A549 (cell line): ENCODE measurements around the gene C8G. TPM values are rescaled to one million over a fixed set of nuclear protein-coding genes. Genes with fewer than 3 reads are reported as not detected.

Experiments used
- ATAC-seq, 2 experiments: fragments of 200-7000 bp in 1 of 2; fragments of >200 bp in 1 of 2; cut with Nextera tagmentation in 1 of 2; cut with Tn5 transposase in 1 of 2; 3 replicates each; pipeline versions ENCODE4 v1.8.0 to v1.9.1; 2018 to 2020; ENCODE audit warnings: mild to moderate bottlenecking in 1 of 2, moderate library complexity in 1 of 2
- CTCF ChIA-PET: fragments of 300-600 bp; sonication (Branson Sonifier 250); formaldehyde crosslinking; extraction: SDS; loops from one replicate; lab custom pipeline; 2021; ENCODE audit warnings: antibody characterized with exemption, inconsistent platforms; lab: Yijun Ruan, JAX
- POLR2A ChIA-PET: fragments of 350-600 bp; formaldehyde crosslinking; extraction: SDS; loops from one replicate; lab custom pipeline; 2021; ENCODE audit warnings: antibody characterized with exemption, inconsistent platforms; lab: Yijun Ruan, JAX
- DNase-seq, 2 experiments: peaks; one replicate each; pipeline versions ENCODE4 v3.0.0 to v3.0.0-alpha.2; 2011 to 2016; ENCODE audit warnings: low read depth in 1 of 2, low spot score in 1 of 2
- FAIRE-seq: peaks from 2 replicates; lab custom pipeline; 2011; peaks lifted over from hg19 to GRCh38; lab: Jason Lieb, UNC
- H3K27ac ChIP-seq, 2 experiments: fragments of >200 bp; sonication (Bioruptor Twin); formaldehyde crosslinking; 3 replicates each; pipeline ENCODE4 v1.5.1; 2016 to 2017
- H3K4me1 ChIP-seq: fragments of >200 bp; sonication (Bioruptor Twin); formaldehyde crosslinking; 3 replicates; pipeline ENCODE4 v1.6.1; 2016
- H3K4me2 ChIP-seq: fragments of >200 bp; sonication (Bioruptor Twin); formaldehyde crosslinking; 3 replicates; pipeline ENCODE4 v1.6.1; 2016
- H3K4me3 ChIP-seq: fragments of >200 bp; sonication (Bioruptor Twin); formaldehyde crosslinking; 3 replicates; pipeline ENCODE4 v1.5.1; 2016
- H3K9me3 ChIP-seq: fragments of >200 bp; sonication (Bioruptor Twin); formaldehyde crosslinking; 3 replicates; pipeline ENCODE4 v1.6.1; 2016
- ATOH8 ChIP-seq: fragments of 250-450 bp; sonication (Bioruptor Pico); IDR thresholded peaks from 2 replicates; pipeline ENCODE4 v1.5.0; 2020; ENCODE audit warnings: low read depth, mild to moderate bottlenecking, moderate library complexity
- CBX8 ChIP-seq: fragments of 200-600 bp; sonication (generic); IDR thresholded peaks from 2 replicates; pipeline ENCODE4 v1.6.1; 2016
- CEBPB ChIP-seq, 2 experiments: fragments of >200 bp in 1 of 2; sonication (Bioruptor Twin) in 1 of 2; formaldehyde crosslinking in 1 of 2; IDR thresholded peaks; 2 replicates each; pipeline ENCODE4 v1.6.1; 2012 to 2016
- CHD2 ChIP-seq: fragments of 150-350 bp; IDR thresholded peaks from 2 replicates; pipeline ENCODE4 v1.6.1; 2014; ENCODE audit warnings: low read length; ENCODE audit not compliant: partially characterized antibody
- CTCF ChIP-seq: fragments of >200 bp; sonication (Bioruptor Twin); formaldehyde crosslinking; IDR thresholded peaks from 3 replicates; pipeline ENCODE4 v1.5.1; 2016
- EHF ChIP-seq: fragments of 250-450 bp; sonication (Bioruptor Pico); IDR thresholded peaks from 2 replicates; pipeline ENCODE4 v1.5.0; 2020; ENCODE audit warnings: mild to moderate bottlenecking
- EP300 ChIP-seq, 2 experiments: fragments of >200 bp; sonication (Bioruptor Twin); formaldehyde crosslinking; IDR thresholded peaks; 2 replicates in 1 of 2; 3 replicates in 1 of 2; pipeline ENCODE4 v1.6.1; 2016 to 2017
- ESRRA ChIP-seq: fragments of 150-350 bp; IDR thresholded peaks from 2 replicates; pipeline ENCODE4 v1.6.1; 2014; ENCODE audit warnings: mild to moderate bottlenecking, low read length, borderline replicate concordance
- FOSL2 ChIP-seq, 2 experiments: fragments of 450-650 bp in 1 of 2; fragments of >200 bp in 1 of 2; sonication (Bioruptor Twin) in 1 of 2; formaldehyde crosslinking; IDR thresholded peaks; 2 replicates each; pipeline versions ENCODE4 v1.5.0 to v1.6.1; 2016 to 2020; ENCODE audit warnings: mild to moderate bottlenecking in 1 of 2, moderate library complexity in 1 of 2
- FOXS1 ChIP-seq: fragments of 250-450 bp; sonication (Bioruptor Pico); IDR thresholded peaks from 2 replicates; pipeline ENCODE4 v1.5.0; 2020; ENCODE audit warnings: mild to moderate bottlenecking, moderate library complexity
- HDAC2 ChIP-seq: fragments of 200-600 bp; sonication (generic); IDR thresholded peaks from 2 replicates; pipeline ENCODE4 v1.6.1; 2016
- HEYL ChIP-seq: fragments of 250-450 bp; sonication (Bioruptor Pico); IDR thresholded peaks from 2 replicates; pipeline ENCODE4 v1.8.0; 2021; ENCODE audit warnings: mild to moderate bottlenecking, moderate library complexity
- HOXB13 ChIP-seq: fragments of 250-450 bp; sonication (Bioruptor Pico); IDR thresholded peaks from 2 replicates; pipeline ENCODE4 v1.5.0; 2020; ENCODE audit warnings: low read depth, mild to moderate bottlenecking, moderate library complexity
- JUNB ChIP-seq: fragments of >200 bp; sonication (Bioruptor Twin); formaldehyde crosslinking; IDR thresholded peaks from 2 replicates; pipeline ENCODE4 v1.6.1; 2016
- KDM5A ChIP-seq: fragments of 200-600 bp; sonication (generic); IDR thresholded peaks from 2 replicates; pipeline ENCODE4 v1.6.1; 2016; ENCODE audit warnings: antibody characterized with exemption, mild to moderate bottlenecking
- MAFK ChIP-seq: fragments of 450-650 bp; IDR thresholded peaks from 2 replicates; pipeline ENCODE4 v1.6.1; 2014; ENCODE audit not compliant: partially characterized antibody
- PHF8 ChIP-seq: fragments of 200-600 bp; sonication (generic); IDR thresholded peaks from 2 replicates; pipeline ENCODE4 v1.6.1; 2016; ENCODE audit warnings: low read depth, mild to moderate bottlenecking, antibody characterized with exemption, moderate library complexity, borderline replicate concordance
- POLR2A ChIP-seq: IDR thresholded peaks from 2 replicates; pipeline ENCODE4 v1.6.1; 2012; ENCODE audit warnings: mild to moderate bottlenecking, low read length
- POLR2AphosphoS2 ChIP-seq: conservative IDR thresholded peaks from 2 replicates; pipeline ENCODE4 v1.6.1; 2012; ENCODE audit warnings: low read length, improper control_type of control experiment, inconsistent platforms
- RAD21 ChIP-seq, 2 experiments: fragments of >200 bp in 1 of 2; sonication (Bioruptor Twin) in 1 of 2; formaldehyde crosslinking in 1 of 2; IDR thresholded peaks in 1 of 2; conservative IDR thresholded peaks in 1 of 2; 2 replicates in 1 of 2; 3 replicates in 1 of 2; pipeline ENCODE4 v1.6.1; 2012 to 2018; ENCODE audit warnings: inconsistent platforms in 1 of 2
- TFCP2L1 ChIP-seq: fragments of 250-450 bp; sonication (Bioruptor Pico); IDR thresholded peaks from 2 replicates; pipeline ENCODE4 v1.5.0; 2021; ENCODE audit warnings: mild to moderate bottlenecking
- ZC3H11A ChIP-seq: fragments of 450-650 bp; IDR thresholded peaks from 2 replicates; pipeline ENCODE4 v1.6.1; 2014; ENCODE audit warnings: antibody characterized with exemption, mild to moderate bottlenecking
- ZNF302 ChIP-seq: fragments of 250-450 bp; sonication (Bioruptor Pico); IDR thresholded peaks from 2 replicates; pipeline ENCODE4 v1.9.0; 2021; ENCODE audit warnings: inconsistent platforms, mild to moderate bottlenecking, moderate library complexity
- WGBS: methylation state at CpG from one replicate; pipeline ENCODE4 v1.1.6; 2017; ENCODE audit errors: missing lambda C conversion rate; 5-methylcytosine and 5-hydroxymethylcytosine counted together
- polyA plus RNA-seq, 4 experiments: library from polyadenylated mRNA; depleted of rRNA in 3 of 4; stranded (reverse); fragments of >200 nt; fragmentation: RNase III in 1 of 4; extraction: RNeasy Plus Mini Kit Qiagen cat#74134 plus additional on column Dnase treatment in 1 of 4; gene quantifications; 2 replicates in 3 of 4; 3 replicates in 1 of 4; pipeline ENCODE4 v1.2.3, GENCODE V29; 2011 to 2017
- TF ChIP-seq, protein P1 (sequence below): fragments of 150-350 bp; IDR thresholded peaks from 2 replicates; pipeline ENCODE4 v1.6.1; 2014; ENCODE audit warnings: low read depth, mild to moderate bottlenecking, low read length

The C8G gene
- polyA plus RNA-seq, 2 of the 4 experiments (the other 2 are of a cell fraction), result 0.45 to 1.3 TPM

- no peaks in the 10 kb centered on the region for H3K9me3 ChIP-seq
- H3K4me3 ChIP-seq, result no peak overlapping the region
- FAIRE-seq, result no peak
- no peak overlapping the region for H3K27ac ChIP-seq
- WGBS, result 68% methylated on average over 12 of the region's 14 CpGs
- no peak for DNase-seq
- no peak overlapping the region for H3K4me2 ChIP-seq
- POLR2A ChIA-PET, result interaction anchor here (0.9 kb wide), 1 partner anchor 20 kb away, joined by 3 read pairs; the partner anchor contains the start of gene PAXX
- no peak for ATAC-seq
- CTCF ChIA-PET, result interaction anchor here (1.0 to 7.8 kb wide), 6 partner anchors 10 to 64 kb away, joined by 3 to 64 read pairs (median 5); partner anchors contain the start of genes C8G and FBXW5
- no peak for TF ChIP-seq TFCP2L1 (CRISPR knock-in tag)
- no peak for TF ChIP-seq POLR2A
- no peak for TF ChIP-seq RAD21 (conservative IDR thresholded peaks at IDR 0.05 in 1 of 2, IDR thresholded peaks at IDR 0.05 in 1 of 2)
- TF ChIP-seq CHD2, result no peak
- no peak for TF ChIP-seq ATOH8 (CRISPR knock-in tag)
- TF ChIP-seq KDM5A, result no peak
- TF ChIP-seq ESRRA, result no peak
- TF ChIP-seq MAFK, result no peak
- TF ChIP-seq HDAC2, result no peak
- H3K4me1 ChIP-seq, result peaks cover 10% of the 10 kb centered on the region
Measured at GRCh38 chr9:136971746-136972145, 26.7 kb downstream of the C8G start.

DNA sequence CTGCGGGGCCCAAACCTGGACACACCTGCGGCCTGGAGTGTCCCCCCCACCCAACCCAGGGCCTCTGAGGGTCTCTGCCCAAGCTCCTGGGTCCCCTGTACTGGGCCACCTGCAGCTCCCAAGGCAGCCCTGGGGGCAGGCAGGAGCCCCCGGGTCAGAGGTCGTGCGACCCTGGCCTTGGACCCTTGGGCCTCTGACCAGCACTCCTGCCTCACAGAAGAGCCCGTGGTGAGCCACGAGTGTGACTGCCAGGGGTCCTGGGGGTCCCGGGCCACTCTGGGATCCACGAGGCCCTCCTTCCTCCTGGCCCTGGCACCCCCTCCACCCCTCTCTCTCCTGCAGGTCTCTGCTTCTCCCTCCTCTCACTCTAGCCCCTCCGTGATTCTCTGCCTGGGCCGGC is 27.3 kb downstream of the C8G start:
- ChIA-PET CTCF (interaction anchor here (1.5 to 7.8 kb wide), 4 partner anchors 26 to 63 kb away, joined by 3 to 64 read pairs (median 10); partner anchors contain the start of genes C8G and FBXW5), POLR2A (interaction anchor here (0.9 kb wide), 1 partner anchor 20 kb away, joined by 3 read pairs; the partner anchor contains the start of gene PAXX)
- DNase-seq, result no peak
- TF ChIP-seq EP300 (IDR thresholded peaks at IDR 0.05) (no peak), HOXB13 (CRISPR knock-in tag) (no peak), FOXS1 (no peak), CEBPB (IDR thresholded peaks at IDR 0.05) (no peak), POLR2AphosphoS2 (no peak), PHF8 (no peak), KDM5A (no peak), FOSL2 (IDR thresholded peaks at IDR 0.05) (no peak), FOSL2 (CRISPR knock-in tag; IDR thresholded peaks at IDR 0.05) (no peak), EHF (CRISPR knock-in tag) (no peak), ZNF302 (CRISPR knock-in tag) (no peak), CBX8 (no peak), POLR2A (no peak), HEYL (CRISPR knock-in tag) (no peak), ATOH8 (CRISPR knock-in tag) (no peak), MAFK (no peak)
- TF ChIP-seq, protein P1, sequence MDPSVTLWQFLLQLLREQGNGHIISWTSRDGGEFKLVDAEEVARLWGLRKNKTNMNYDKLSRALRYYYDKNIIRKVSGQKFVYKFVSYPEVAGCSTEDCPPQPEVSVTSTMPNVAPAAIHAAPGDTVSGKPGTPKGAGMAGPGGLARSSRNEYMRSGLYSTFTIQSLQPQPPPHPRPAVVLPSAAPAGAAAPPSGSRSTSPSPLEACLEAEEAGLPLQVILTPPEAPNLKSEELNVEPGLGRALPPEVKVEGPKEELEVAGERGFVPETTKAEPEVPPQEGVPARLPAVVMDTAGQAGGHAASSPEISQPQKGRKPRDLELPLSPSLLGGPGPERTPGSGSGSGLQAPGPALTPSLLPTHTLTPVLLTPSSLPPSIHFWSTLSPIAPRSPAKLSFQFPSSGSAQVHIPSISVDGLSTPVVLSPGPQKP, result no peak
- no peak overlapping the region for H3K27ac ChIP-seq
- H3K9me3 ChIP-seq, result no peaks in the 10 kb centered on the region
- H3K4me3 ChIP-seq, result no peak overlapping the region
- H3K4me2 ChIP-seq, result no peak overlapping the region
- ATAC-seq, result no peak
- no peak for FAIRE-seq
- WGBS, result 61% methylated on average over 9 of the region's 11 CpGs
- peaks cover 10% of the 10 kb centered on the region for H3K4me1 ChIP-seq

DNA sequence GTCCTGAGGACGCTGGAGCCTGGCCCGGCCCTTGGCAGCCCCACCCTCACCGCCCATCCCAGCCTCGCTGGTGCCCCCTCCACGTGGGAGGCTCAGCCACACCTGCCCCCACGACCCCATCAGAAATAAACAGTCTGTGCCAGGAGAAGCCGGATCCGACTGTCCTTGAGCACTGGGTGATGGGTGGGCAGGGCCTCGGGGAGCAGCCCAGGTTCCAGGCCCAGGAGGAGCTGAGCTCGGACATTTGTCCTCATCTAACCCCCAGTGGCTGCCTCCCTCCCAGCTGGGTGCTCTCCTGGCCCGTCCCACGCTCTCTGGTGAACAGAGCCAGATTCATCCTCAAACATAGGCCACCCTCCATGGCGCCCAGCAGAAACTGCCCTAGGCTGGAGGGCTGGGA is 27.7 kb downstream of the C8G start:
- Histone ChIP-seq H3K4me1 (peaks cover 13% of the 10 kb centered on the region), H3K9me3 (no peaks in the 10 kb centered on the region), H3K27ac (no peak overlapping the region), H3K4me3 (no peak overlapping the region), H3K4me2 (no peak overlapping the region)
- no peak for TF ChIP-seq JUNB
- no peak for TF ChIP-seq ZC3H11A
- no peak for TF ChIP-seq CTCF
- TF ChIP-seq EP300 (IDR thresholded peaks at IDR 0.05), result no peak
- FAIRE-seq, result no peak
- DNase-seq, result no peak
- 52% methylated on average over 10 of the region's 13 CpGs for WGBS
- ChIA-PET CTCF (interaction anchor here (0.9 to 7.8 kb wide), 6 partner anchors 8 to 63 kb away, joined by 4 to 64 read pairs (median 10); partner anchors contain the start of genes ABCA2, C8G and FBXW5), POLR2A (interaction anchor here (0.5 kb wide), 1 partner anchor 173 kb away, joined by 3 read pairs; no protein-coding TSS in a partner anchor)
- ATAC-seq, result no peak
